Panc1 (cell line): ENCODE measurements around the gene TSPAN15.

ENCODE experiments used
- CTCF ChIP-seq: fragments of 450-650 bp; IDR thresholded peaks from 2 replicates; pipeline ENCODE4 v1.5.1; 2017; ENCODE audit warnings: mild to moderate bottlenecking
- TCF7L2 ChIP-seq: IDR thresholded peaks from 2 replicates; pipeline ENCODE4 v1.6.1; 2011; ENCODE audit warnings: mild to moderate bottlenecking, low read depth, low read length, inconsistent platforms

GRCh38 chr10:69468751-69469089, 17.5 kb downstream of the TSPAN15 start:
- TF ChIP-seq TCF7L2 = no peak
- TF ChIP-seq CTCF = no peak
